Hepatocyte (in vitro differentiated cells): ENCODE data around the gene MVB12B. TPM values are rescaled to one million over a fixed set of nuclear protein-coding genes. Genes with fewer than 3 reads are reported as not detected.

Source experiments
- DNase-seq: peaks from one replicate; pipeline ENCODE4 v3.0.0-alpha.2; 2016; ENCODE audit warnings: low spot score
- H2AFZ ChIP-seq: fragments of 200-600 bp; sonication (generic); 2 replicates; pipeline ENCODE4 v1.6.0; 2016; ENCODE audit warnings: antibody characterized with exemption, mild to moderate bottlenecking
- H3K27ac ChIP-seq: fragments of 200-600 bp; sonication (generic); 2 replicates; pipeline ENCODE4 v1.5.1; 2016; ENCODE audit warnings: mild to moderate bottlenecking
- H3K27me3 ChIP-seq: fragments of 200-600 bp; sonication (generic); 2 replicates; pipeline ENCODE4 v1.6.1; 2016
- H3K36me3 ChIP-seq: fragments of 200-600 bp; sonication (generic); replicated peaks from 2 replicates; pipeline ENCODE4 v1.5.1; 2016; ENCODE audit warnings: low read depth; ENCODE audit not compliant: insufficient read depth
- H3K4me1 ChIP-seq: fragments of 200-600 bp; sonication (generic); 2 replicates; pipeline ENCODE4 v1.5.1; 2016; ENCODE audit warnings: mild to moderate bottlenecking, moderate library complexity; ENCODE audit not compliant: insufficient read depth
- H3K4me2 ChIP-seq: fragments of 200-600 bp; sonication (generic); 2 replicates; pipeline ENCODE4 v1.6.0; 2016
- H3K4me3 ChIP-seq: fragments of 200-600 bp; sonication (generic); 2 replicates; pipeline ENCODE4 v1.5.1; 2016; ENCODE audit warnings: mild to moderate bottlenecking
- H3K79me2 ChIP-seq: fragments of 200-600 bp; sonication (generic); 2 replicates; pipeline ENCODE4 v1.6.0; 2017; ENCODE audit warnings: mild to moderate bottlenecking
- H3K9me2 ChIP-seq: fragments of 200-600 bp; sonication (generic); replicated peaks from 2 replicates; pipeline ENCODE4 v1.6.0; 2017; ENCODE audit warnings: mild to moderate bottlenecking; ENCODE audit not compliant: insufficient read depth
- H3K9me3 ChIP-seq: fragments of 200-600 bp; sonication (generic); 2 replicates; pipeline ENCODE4 v1.5.1; 2016; ENCODE audit warnings: low read depth, mild to moderate bottlenecking
- H4K20me1 ChIP-seq: fragments of 200-600 bp; sonication (generic); 2 replicates; pipeline ENCODE4 v1.6.0; 2016; ENCODE audit warnings: mild to moderate bottlenecking; ENCODE audit not compliant: insufficient read depth, poor library complexity, severe bottlenecking
- EZH2 ChIP-seq: fragments of 200-600 bp; sonication (generic); IDR thresholded peaks from 2 replicates; pipeline ENCODE4 v1.6.1; 2016; ENCODE audit warnings: antibody characterized with exemption, mild to moderate bottlenecking, borderline replicate concordance
- EZH2phosphoT487 ChIP-seq: fragments of 200-600 bp; sonication (generic); IDR thresholded peaks from one replicate; pipeline ENCODE4 v1.6.1; 2018; ENCODE audit warnings: antibody characterized with exemption, mild to moderate bottlenecking, low read depth, moderate library complexity; ENCODE audit not compliant: unreplicated experiment, severe bottlenecking
- WGBS: methylation state at CpG from one replicate; pipeline ENCODE4 v1.1.6; 2016; ENCODE audit warnings: low lambda C conversion rate; ENCODE audit errors: missing lambda C conversion rate; 5-methylcytosine and 5-hydroxymethylcytosine counted together
- polyA plus RNA-seq: library from polyadenylated mRNA; unstranded; fragments of >200 nt; fragmentation: Nextera tagmentation; extraction: Ambion mirVana; gene quantifications from 2 replicates; pipeline ENCODE4 v1.2.1, GENCODE V29; 2016
- total RNA-seq: library from RNA; depleted of rRNA; stranded (reverse); fragments of >200 nt; gene quantifications from 2 replicates; pipeline ENCODE4 v1.2.3, GENCODE V29; 2014
- TF ChIP-seq, protein P1 (sequence below): fragments of 200-600 bp; sonication (generic); IDR thresholded peaks from 2 replicates; pipeline ENCODE4 v1.5.1; 2016; ENCODE audit warnings: antibody characterized with exemption, mild to moderate bottlenecking; ENCODE audit not compliant: poor library complexity

MVB12B gene
- total and polyA plus RNA-seq, 2 experiments from 2014 or later = 11.8 to 12.1 TPM

GRCh38 chr9:126371007-126371870, 44.6 kb downstream of the MVB12B start:
- H3K79me2 ChIP-seq = peaks cover 12% of the 10 kb centered on the region
- no peaks in the 10 kb centered on the region for H3K27me3 ChIP-seq
- 92% methylated on average over 17 of the region's 17 CpGs for WGBS
- TF ChIP-seq, protein P1, sequence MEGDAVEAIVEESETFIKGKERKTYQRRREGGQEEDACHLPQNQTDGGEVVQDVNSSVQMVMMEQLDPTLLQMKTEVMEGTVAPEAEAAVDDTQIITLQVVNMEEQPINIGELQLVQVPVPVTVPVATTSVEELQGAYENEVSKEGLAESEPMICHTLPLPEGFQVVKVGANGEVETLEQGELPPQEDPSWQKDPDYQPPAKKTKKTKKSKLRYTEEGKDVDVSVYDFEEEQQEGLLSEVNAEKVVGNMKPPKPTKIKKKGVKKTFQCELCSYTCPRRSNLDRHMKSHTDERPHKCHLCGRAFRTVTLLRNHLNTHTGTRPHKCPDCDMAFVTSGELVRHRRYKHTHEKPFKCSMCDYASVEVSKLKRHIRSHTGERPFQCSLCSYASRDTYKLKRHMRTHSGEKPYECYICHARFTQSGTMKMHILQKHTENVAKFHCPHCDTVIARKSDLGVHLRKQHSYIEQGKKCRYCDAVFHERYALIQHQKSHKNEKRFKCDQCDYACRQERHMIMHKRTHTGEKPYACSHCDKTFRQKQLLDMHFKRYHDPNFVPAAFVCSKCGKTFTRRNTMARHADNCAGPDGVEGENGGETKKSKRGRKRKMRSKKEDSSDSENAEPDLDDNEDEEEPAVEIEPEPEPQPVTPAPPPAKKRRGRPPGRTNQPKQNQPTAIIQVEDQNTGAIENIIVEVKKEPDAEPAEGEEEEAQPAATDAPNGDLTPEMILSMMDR = no peak
- no peak for TF ChIP-seq EZH2
- no peak for TF ChIP-seq EZH2phosphoT487
- no peaks in the 10 kb centered on the region for H3K9me2 ChIP-seq
- H3K9me3 ChIP-seq = no peaks in the 10 kb centered on the region
- peaks cover 19% of the 10 kb centered on the region for H3K4me1 ChIP-seq
- no peak overlapping the region for H2AFZ ChIP-seq
- H4K20me1 ChIP-seq = no peaks in the 10 kb centered on the region
- no peak overlapping the region for H3K4me3 ChIP-seq
- no peaks in the 10 kb centered on the region for H3K36me3 ChIP-seq
- H3K4me2 ChIP-seq = no peak overlapping the region
- H3K27ac ChIP-seq = no peak overlapping the region
- no peak for DNase-seq

- H3K4me1 ChIP-seq = peaks cover 29% of the 10 kb centered on the region
- no peaks in the 10 kb centered on the region for H3K36me3 ChIP-seq
- no peak overlapping the region for H3K4me2 ChIP-seq
- no peaks in the 10 kb centered on the region for H4K20me1 ChIP-seq
- no peak for TF ChIP-seq EZH2
- TF ChIP-seq, protein P1 = no peak
- TF ChIP-seq EZH2phosphoT487 = no peak
- 89% methylated on average over 6 of the region's 6 CpGs for WGBS
- no peak overlapping the region for H3K27ac ChIP-seq
- no peaks in the 10 kb centered on the region for H3K27me3 ChIP-seq
- no peak overlapping the region for H3K4me3 ChIP-seq
- H3K9me2 ChIP-seq = no peaks in the 10 kb centered on the region
- DNase-seq = no peak
- no peaks in the 10 kb centered on the region for H3K9me3 ChIP-seq
- H3K79me2 ChIP-seq = peaks cover 14% of the 10 kb centered on the region
- no peak overlapping the region for H2AFZ ChIP-seq
Measured at GRCh38 chr9:126372716-126373115, 46.1 kb downstream of the MVB12B start.

DNA sequence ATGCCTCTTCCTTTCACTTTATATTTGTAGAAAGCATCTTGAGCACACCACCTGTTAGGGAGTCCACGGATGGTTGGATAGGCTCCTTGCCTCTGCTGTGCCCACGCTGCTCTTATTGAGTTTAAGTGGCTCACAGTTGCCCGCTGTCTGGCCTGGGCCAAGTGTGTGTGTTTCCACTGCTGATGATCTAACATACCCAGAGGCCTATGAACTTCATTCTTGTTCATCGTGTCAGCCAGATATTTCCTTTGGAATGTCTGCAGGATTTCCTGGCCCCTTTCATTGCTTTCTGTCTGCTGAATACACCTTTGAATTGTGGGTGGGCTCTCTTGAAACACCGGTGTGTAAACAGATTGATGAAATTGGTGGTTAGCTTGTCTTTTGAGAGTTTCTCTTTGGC, 46.6 kb downstream of the MVB12B start:
- H3K4me2 ChIP-seq = no peak overlapping the region
- TF ChIP-seq, protein P1 = no peak
- TF ChIP-seq EZH2 = no peak
- no peak for TF ChIP-seq EZH2phosphoT487
- H3K27me3 ChIP-seq = no peaks in the 10 kb centered on the region
- WGBS = 55% methylated on average over 5 of the region's 5 CpGs
- no peaks in the 10 kb centered on the region for H3K9me2 ChIP-seq
- no peak overlapping the region for H3K4me3 ChIP-seq
- H3K36me3 ChIP-seq = no peaks in the 10 kb centered on the region
- no peaks in the 10 kb centered on the region for H4K20me1 ChIP-seq
- H2AFZ ChIP-seq = no peak overlapping the region
- H3K79me2 ChIP-seq = peaks cover 14% of the 10 kb centered on the region
- no peak for DNase-seq
- H3K9me3 ChIP-seq = no peaks in the 10 kb centered on the region
- H3K4me1 ChIP-seq = peaks cover 29% of the 10 kb centered on the region
- H3K27ac ChIP-seq = no peak overlapping the region
